ENCODE measurements around the gene ANO1.

ANO1 gene

GRCh38 chr11:70176940-70177689 is 99.0 kb downstream of the ANO1 start:
- Mint-ChIP-seq H3K27me3 (no peaks in the 10 kb centered on the region), H3K9me3 (no peaks in the 10 kb centered on the region), H3K4me1 (no peaks in the 10 kb centered on the region), H3K27ac (no peak overlapping the region), H3K4me3 (no peak overlapping the region), H3K36me3 (no peaks in the 10 kb centered on the region)

- no peaks in the 10 kb centered on the region for H3K4me1 Mint-ChIP-seq
- H3K36me3 Mint-ChIP-seq = no peaks in the 10 kb centered on the region
- no peaks in the 10 kb centered on the region for H3K27me3 Mint-ChIP-seq
- no peak overlapping the region for H3K4me3 Mint-ChIP-seq
- no peaks in the 10 kb centered on the region for H3K9me3 Mint-ChIP-seq
- no peak overlapping the region for H3K27ac Mint-ChIP-seq
These were observed 102.8 kb downstream of the ANO1 start for GRCh38 chr11:70180906-70181305.

- Mint-ChIP-seq H3K4me1 (no peaks in the 10 kb centered on the region), H3K36me3 (no peaks in the 10 kb centered on the region), H3K9me3 (no peaks in the 10 kb centered on the region), H3K27me3 (peaks cover 1% of the 10 kb centered on the region), H3K27ac (no peak overlapping the region), H3K4me3 (no peak overlapping the region)
These were observed 104.1 kb downstream of the ANO1 start for GRCh38 chr11:70182266-70182665.

GRCh38 chr11:70183032-70183431 is 104.9 kb downstream of the ANO1 start:
- H3K4me1 Mint-ChIP-seq = no peaks in the 10 kb centered on the region

GRCh38 chr11:70183483-70184176 is 105.5 kb downstream of the ANO1 start:
- H3K9me3 Mint-ChIP-seq = no peaks in the 10 kb centered on the region
- peaks cover 1% of the 10 kb centered on the region for H3K27me3 Mint-ChIP-seq
- no peaks in the 10 kb centered on the region for H3K36me3 Mint-ChIP-seq
- H3K4me1 Mint-ChIP-seq = no peaks in the 10 kb centered on the region
- H3K4me3 Mint-ChIP-seq = no peak overlapping the region
- H3K27ac Mint-ChIP-seq = no peak overlapping the region

More at GRCh38 chr11:70183032-70183431, 104.9 kb downstream of the ANO1 start:
- H3K9me3 Mint-ChIP-seq = no peaks in the 10 kb centered on the region
- H3K4me3 Mint-ChIP-seq = no peak overlapping the region
- peaks cover 1% of the 10 kb centered on the region for H3K27me3 Mint-ChIP-seq
- no peaks in the 10 kb centered on the region for H3K36me3 Mint-ChIP-seq
- no peak overlapping the region for H3K27ac Mint-ChIP-seq

- peaks cover 1% of the 10 kb centered on the region for H3K27me3 Mint-ChIP-seq
- H3K9me3 Mint-ChIP-seq = no peaks in the 10 kb centered on the region
- no peak overlapping the region for H3K27ac Mint-ChIP-seq
- H3K4me3 Mint-ChIP-seq = no peak overlapping the region
- no peaks in the 10 kb centered on the region for H3K36me3 Mint-ChIP-seq
- no peaks in the 10 kb centered on the region for H3K4me1 Mint-ChIP-seq
These were observed 106.3 kb downstream of the ANO1 start for GRCh38 chr11:70184396-70184795.

GRCh38 chr11:70185348-70186055 is 107.4 kb downstream of the ANO1 start:
- Mint-ChIP-seq H3K27me3 (peaks cover 1% of the 10 kb centered on the region), H3K4me1 (no peaks in the 10 kb centered on the region)

GRCh38 chr11:70186420-70186819 is 108.3 kb downstream of the ANO1 start:
- H3K4me1 Mint-ChIP-seq = no peaks in the 10 kb centered on the region
- peaks cover 1% of the 10 kb centered on the region for H3K27me3 Mint-ChIP-seq
- no peaks in the 10 kb centered on the region for H3K36me3 Mint-ChIP-seq
- H3K27ac Mint-ChIP-seq = no peak overlapping the region
- H3K9me3 Mint-ChIP-seq = no peaks in the 10 kb centered on the region
- H3K4me3 Mint-ChIP-seq = no peak overlapping the region

More at GRCh38 chr11:70185348-70186055, 107.4 kb downstream of the ANO1 start:
- H3K9me3 Mint-ChIP-seq = no peaks in the 10 kb centered on the region
- H3K27ac Mint-ChIP-seq = no peak overlapping the region
- H3K4me3 Mint-ChIP-seq = no peak overlapping the region
- H3K36me3 Mint-ChIP-seq = no peaks in the 10 kb centered on the region

GRCh38 chr11:70186936-70187335 is 108.8 kb downstream of the ANO1 start:
- Mint-ChIP-seq H3K27me3 (peaks cover 1% of the 10 kb centered on the region), H3K27ac (no peak overlapping the region), H3K4me3 (no peak overlapping the region), H3K9me3 (no peaks in the 10 kb centered on the region), H3K36me3 (no peaks in the 10 kb centered on the region), H3K4me1 (no peaks in the 10 kb centered on the region)

- H3K9me3 Mint-ChIP-seq = no peaks in the 10 kb centered on the region
- H3K4me1 Mint-ChIP-seq = no peaks in the 10 kb centered on the region
- no peaks in the 10 kb centered on the region for H3K36me3 Mint-ChIP-seq
- H3K27me3 Mint-ChIP-seq = peaks cover 1% of the 10 kb centered on the region
- H3K27ac Mint-ChIP-seq = no peak overlapping the region
- no peak overlapping the region for H3K4me3 Mint-ChIP-seq
These were observed 109.7 kb downstream of the ANO1 start for GRCh38 chr11:70187771-70188170.

- Mint-ChIP-seq H3K4me1 (no peaks in the 10 kb centered on the region), H3K36me3 (no peaks in the 10 kb centered on the region), H3K4me3 (no peak overlapping the region), H3K9me3 (no peaks in the 10 kb centered on the region), H3K27me3 (peaks cover 1% of the 10 kb centered on the region), H3K27ac (no peak overlapping the region)
These were observed 111.5 kb downstream of the ANO1 start for GRCh38 chr11:70189622-70190021.

GRCh38 chr11:70191495-70192140 is 113.5 kb downstream of the ANO1 start:
- Mint-ChIP-seq H3K36me3 (no peaks in the 10 kb centered on the region), H3K4me3 (no peak overlapping the region), H3K27me3 (peaks cover 1% of the 10 kb centered on the region), H3K4me1 (no peaks in the 10 kb centered on the region), H3K9me3 (no peaks in the 10 kb centered on the region), H3K27ac (no peak overlapping the region)

GRCh38 chr11:70192666-70193410 is 114.7 kb downstream of the ANO1 start:
- no peaks in the 10 kb centered on the region for H3K9me3 Mint-ChIP-seq
- H3K36me3 Mint-ChIP-seq = no peaks in the 10 kb centered on the region
- peaks cover 1% of the 10 kb centered on the region for H3K27me3 Mint-ChIP-seq
- no peaks in the 10 kb centered on the region for H3K4me1 Mint-ChIP-seq
- H3K27ac Mint-ChIP-seq = no peak overlapping the region
- H3K4me3 Mint-ChIP-seq = no peak overlapping the region

GRCh38 chr11:70193411-70194292 is 115.5 kb downstream of the ANO1 start:
- peaks cover 1% of the 10 kb centered on the region for H3K27me3 Mint-ChIP-seq
- no peak overlapping the region for H3K4me3 Mint-ChIP-seq
- H3K27ac Mint-ChIP-seq = no peak overlapping the region
- H3K4me1 Mint-ChIP-seq = no peaks in the 10 kb centered on the region
- no peaks in the 10 kb centered on the region for H3K36me3 Mint-ChIP-seq
- H3K9me3 Mint-ChIP-seq = no peaks in the 10 kb centered on the region
